SH-SY5Y (cell line): Measurements from ENCODE around the gene TLX2.

Experiments
- GATA2 ChIP-seq: IDR thresholded peaks from 2 replicates; pipeline ENCODE4 v1.6.1; 2011; ENCODE audit warnings: mild to moderate bottlenecking, low read depth, low read length
- GATA3 ChIP-seq: IDR thresholded peaks from 2 replicates; pipeline ENCODE4 v1.6.1; 2011; ENCODE audit warnings: low read depth, mild to moderate bottlenecking, low read length, moderate library complexity

GRCh38 chr2:74495440-74495839, 18.8 kb upstream of the TLX2 start:
- no peak for TF ChIP-seq GATA2
- no peak for TF ChIP-seq GATA3
